ENCODE measurements around the gene SLC35G1.

SLC35G1 gene

GRCh38 chr10:93879273-93879672 lies 14.5 kb upstream of the SLC35G1 start:
- no peak for DNase-seq

- no peak for DNase-seq
These were observed 969 bp downstream of the SLC35G1 start for GRCh38 chr10:93894516-93895378.

GRCh38 chr10:93897070-93897780 lies 3.4 kb downstream of the SLC35G1 start:
- DNase-seq, result no peak

- DNase-seq, result no peak
These were observed 5.3 kb downstream of the SLC35G1 start for GRCh38 chr10:93899109-93899508.

- DNase-seq, result no peak
These were observed 9.3 kb downstream of the SLC35G1 start for GRCh38 chr10:93903051-93903450.

GRCh38 chr10:93904901-93905300 lies 11.1 kb downstream of the SLC35G1 start:
- DNase-seq, result no peak

- no peak for DNase-seq
These were observed 13.3 kb downstream of the SLC35G1 start for GRCh38 chr10:93907059-93907458.

- no peak for DNase-seq
These were observed 18.1 kb downstream of the SLC35G1 start for GRCh38 chr10:93911866-93912265.

- no peak for DNase-seq
These were observed 18.7 kb downstream of the SLC35G1 start for GRCh38 chr10:93912444-93912843.

- no peak for DNase-seq
These were observed 19.9 kb downstream of the SLC35G1 start for GRCh38 chr10:93913706-93914105.

- no peak for DNase-seq
These were observed 21.8 kb downstream of the SLC35G1 start for GRCh38 chr10:93915598-93915997.

- no peak for DNase-seq
These were observed 22.7 kb downstream of the SLC35G1 start for GRCh38 chr10:93916257-93917063.

GRCh38 chr10:93917064-93917391 lies 23.2 kb downstream of the SLC35G1 start:
- DNase-seq, result no peak

- no peak for DNase-seq
These were observed 24.0 kb downstream of the SLC35G1 start for GRCh38 chr10:93917821-93918220.

GRCh38 chr10:93921338-93921737 lies 27.6 kb downstream of the SLC35G1 start:
- DNase-seq, result no peak

- DNase-seq, result no peak
These were observed 32.8 kb downstream of the SLC35G1 start for GRCh38 chr10:93926613-93927012.

- peak; percentile 14 for DNase-seq
These were observed 44.4 kb downstream of the SLC35G1 start for GRCh38 chr10:93938140-93938539.

- DNase-seq, result no peak
These were observed 47.1 kb downstream of the SLC35G1 start for GRCh38 chr10:93940881-93941280.

GRCh38 chr10:93941606-93942005 lies 47.8 kb downstream of the SLC35G1 start:
- DNase-seq, result peak; percentile 12

GRCh38 chr10:93945819-93946218 lies 52.0 kb downstream of the SLC35G1 start:
- DNase-seq, result no peak

- no peak for DNase-seq
These were observed 53.3 kb downstream of the SLC35G1 start for GRCh38 chr10:93947055-93947454.

GRCh38 chr10:93947524-93947923 lies 53.7 kb downstream of the SLC35G1 start:
- no peak for DNase-seq

- no peak for DNase-seq
These were observed 58.1 kb downstream of the SLC35G1 start for GRCh38 chr10:93951905-93952304.
